K562 (cell line): ENCODE data around the gene NUP210. TPM values are rescaled to one million over a fixed set of nuclear protein-coding genes. Genes with fewer than 3 reads are reported as not detected.
A peak's percentile ranks its signal among the peaks of the same experiment; 100 is the strongest.

Experiments used
- CHD1 ChIP-seq: fragments of 200-600 bp; sonication (generic); IDR thresholded peaks from one replicate; pipeline ENCODE4 v1.6.1; 2012; ENCODE audit warnings: mild to moderate bottlenecking, moderate library complexity, low read length, inconsistent platforms
- E2F3 ChIP-seq: fragments of 250-450 bp; sonication (Bioruptor Pico); IDR thresholded peaks from 2 replicates; pipeline ENCODE4 v1.4.0; 2020; ENCODE audit warnings: mild to moderate bottlenecking
- EHMT2 ChIP-seq: fragments of 450-650 bp; IDR thresholded peaks from 2 replicates; pipeline ENCODE4 v1.6.1; 2018; ENCODE audit warnings: antibody characterized with exemption
- ELF4 ChIP-seq: fragments of 450-650 bp; formaldehyde crosslinking; IDR thresholded peaks from 2 replicates; pipeline ENCODE4 v1.4.0; 2022; ENCODE audit warnings: missing genetic modification characterization
- HDAC8 ChIP-seq: fragments of 450-650 bp; IDR thresholded peaks from 2 replicates; pipeline ENCODE4 v1.6.1; 2016; ENCODE audit warnings: mild to moderate bottlenecking, missing genetic modification characterization, moderate library complexity, missing compliant biosample characterization
- MCM7 ChIP-seq, 2 experiments: fragments of 450-650 bp; IDR thresholded peaks; 2 replicates each; pipeline ENCODE4 v1.6.1; 2016 to 2018
- MTA2 ChIP-seq: fragments of 450-650 bp; IDR thresholded peaks from 2 replicates; pipeline ENCODE4 v1.6.1; 2016; ENCODE audit warnings: low read depth
- SMARCB1 ChIP-seq: IDR thresholded peaks from 2 replicates; pipeline ENCODE4 v1.6.1; 2011; ENCODE audit warnings: improper control_type of control experiment, low read depth; ENCODE audit not compliant: insufficient read length
- SPI1 ChIP-seq: IDR thresholded peaks from 2 replicates; pipeline ENCODE4 v1.6.1; 2011; ENCODE audit warnings: low read depth, low read length, control low read depth, borderline replicate concordance
- TCF7 ChIP-seq: sonication (generic); IDR thresholded peaks from 2 replicates; pipeline ENCODE4 v1.6.1; 2016; ENCODE audit warnings: antibody characterized with exemption, borderline replicate concordance
- U2AF2 ChIP-seq: fragments of 200-400 bp; formaldehyde crosslinking; optimal IDR thresholded peaks from 2 replicates; pipeline ENCODE3; 2017; ENCODE audit warnings: low read depth, mild to moderate bottlenecking, low read length
- ZFP1 ChIP-seq: fragments of 450-650 bp; formaldehyde crosslinking; IDR thresholded peaks from 2 replicates; pipeline ENCODE4 v1.4.0; 2020; ENCODE audit warnings: mild to moderate bottlenecking, mixed read lengths
- ZKSCAN3 ChIP-seq: fragments of 250-450 bp; sonication (Bioruptor Pico); IDR thresholded peaks from 2 replicates; pipeline ENCODE4 v1.4.0; 2020
- ZNF551 ChIP-seq: fragments of 250-450 bp; sonication (Bioruptor Pico); IDR thresholded peaks from 2 replicates; pipeline ENCODE4 v1.5.0; 2021; ENCODE audit warnings: mild to moderate bottlenecking, moderate library complexity
- polyA plus RNA-seq, 8 experiments: library from polyadenylated mRNA; depleted of rRNA in 4 of 8; stranded (reverse) in 5 of 8; unstranded in 3 of 8; fragments of >200 nt; fragmentation: Nextera tagmentation in 2 of 8; fragmentation: Illumina TruSeq in 1 of 8; extraction: Ambion mirVana in 2 of 8; extraction: Trizol in 1 of 8; gene quantifications; 2 replicates each; pipeline versions ENCODE4 v1.2.1 to v1.2.3, GENCODE V29; 2011 to 2014; ENCODE audit warnings: inconsistent platforms in 1 of 8, missing spikeins in 1 of 8
- total RNA-seq, 7 experiments: library from RNA; depleted of rRNA in 6 of 7; stranded (reverse); fragments of >200 nt in 6 of 7; fragmentation: Illumina TruSeq in 2 of 7; extraction: Trizol in 2 of 7; gene quantifications; 2 replicates each; pipeline versions ENCODE4 v1.2.1 to v1.2.3, GENCODE V29; 2011 to 2021; ENCODE audit warnings: low replicate concordance in 1 of 7
- TF ChIP-seq, protein P1 (sequence below): fragments of 150-350 bp; IDR thresholded peaks from 2 replicates; pipeline ENCODE4 v1.6.1; 2014; ENCODE audit warnings: low read depth, mild to moderate bottlenecking, low read length, borderline replicate concordance
- TF ChIP-seq, protein P2 (sequence below): fragments of 450-650 bp; IDR thresholded peaks from 2 replicates; pipeline ENCODE4 v1.7.1; 2018; ENCODE audit warnings: mild to moderate bottlenecking, low read depth; ENCODE audit not compliant: partially characterized antibody
- TF ChIP-seq, protein P3 (sequence below): fragments of 250-450 bp; sonication (Bioruptor Pico); IDR thresholded peaks from 2 replicates; pipeline ENCODE4 v1.8.0; 2021; ENCODE audit warnings: borderline replicate concordance, mild to moderate bottlenecking, moderate library complexity; ENCODE audit not compliant: poor library complexity, severe bottlenecking
- TF ChIP-seq, protein P4 (sequence below): sonication (generic); formaldehyde crosslinking; IDR thresholded peaks from 2 replicates; pipeline ENCODE4 v1.5.0; 2020; ENCODE audit warnings: missing genetic modification reagents
- TF ChIP-seq, protein P5 (sequence below): sonication (generic); formaldehyde crosslinking; IDR thresholded peaks from 2 replicates; pipeline ENCODE4 v1.8.1; 2022; ENCODE audit warnings: missing genetic modification reagents

Gene NUP210
- total and polyA plus RNA-seq, 9 of the 15 experiments (the other 6 are each of a cell fraction or from before 2014, with no cell fraction given) = 1.2 to 138 (median 44.0) TPM

DNA sequence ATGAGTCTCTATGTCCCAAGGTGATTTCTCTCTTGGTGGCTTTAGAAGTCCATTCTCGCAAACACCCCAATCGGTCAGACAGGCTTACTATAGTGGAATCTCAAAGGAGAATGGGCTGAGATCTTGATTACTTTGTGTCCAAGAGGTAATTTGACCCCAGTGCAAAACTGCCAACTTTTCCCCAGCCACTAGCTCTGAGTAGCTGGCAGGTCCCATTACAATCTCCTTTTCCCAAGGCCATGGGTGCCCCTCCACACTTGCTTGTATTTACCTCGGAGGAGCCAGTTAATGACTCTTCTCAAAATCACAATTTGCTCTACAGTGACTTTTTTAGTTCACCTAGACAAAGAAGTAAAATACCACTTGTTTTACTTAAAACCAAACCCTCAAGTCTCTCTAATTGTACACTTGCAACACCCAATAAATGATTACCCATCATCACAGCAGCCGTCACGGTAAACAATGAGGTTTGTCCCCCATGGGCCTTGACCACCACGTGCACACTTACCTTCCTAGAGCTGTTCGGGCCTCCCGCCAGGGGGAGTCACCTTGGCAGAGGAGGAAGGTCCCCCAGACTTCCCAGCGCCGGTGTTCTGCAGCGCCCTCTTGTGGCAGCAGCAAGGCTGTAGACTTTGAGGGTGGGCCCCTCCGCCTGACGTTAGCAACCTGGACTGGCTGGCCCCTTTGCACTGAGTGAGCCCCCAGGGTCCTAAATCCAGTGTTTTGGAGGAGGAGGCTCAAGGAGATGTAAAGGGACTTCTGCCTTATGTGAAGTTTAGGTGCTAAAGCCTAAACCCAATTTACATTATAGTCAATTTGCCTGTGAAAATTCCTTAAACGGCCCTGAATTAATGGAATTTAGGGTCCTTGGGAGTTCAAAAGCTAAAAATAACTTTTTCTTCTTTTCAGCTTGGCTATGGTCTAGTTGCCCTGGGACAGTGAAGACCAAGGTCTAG lies 41.3 kb upstream of the NUP210 start (continued):
- TF ChIP-seq E2F3 (CRISPR knock-in tag) (no peak), CHD1 (no peak), EHMT2 (no peak), MTA2 (no peak), ELF4 (no peak), HDAC8 (tag) (no peak), SPI1 (peak; percentile 45; the same call in 1 of the 2 replicates), TCF7 (no peak), ZNF551 (no peak), ZFP1 (CRISPR knock-in tag) (no peak), U2AF2 (no peak), ZKSCAN3 (CRISPR knock-in tag) (no peak), MCM7 (IDR thresholded peaks at IDR 0.05) (no peak), SMARCB1 (no peak)
- TF ChIP-seq, protein P1, sequence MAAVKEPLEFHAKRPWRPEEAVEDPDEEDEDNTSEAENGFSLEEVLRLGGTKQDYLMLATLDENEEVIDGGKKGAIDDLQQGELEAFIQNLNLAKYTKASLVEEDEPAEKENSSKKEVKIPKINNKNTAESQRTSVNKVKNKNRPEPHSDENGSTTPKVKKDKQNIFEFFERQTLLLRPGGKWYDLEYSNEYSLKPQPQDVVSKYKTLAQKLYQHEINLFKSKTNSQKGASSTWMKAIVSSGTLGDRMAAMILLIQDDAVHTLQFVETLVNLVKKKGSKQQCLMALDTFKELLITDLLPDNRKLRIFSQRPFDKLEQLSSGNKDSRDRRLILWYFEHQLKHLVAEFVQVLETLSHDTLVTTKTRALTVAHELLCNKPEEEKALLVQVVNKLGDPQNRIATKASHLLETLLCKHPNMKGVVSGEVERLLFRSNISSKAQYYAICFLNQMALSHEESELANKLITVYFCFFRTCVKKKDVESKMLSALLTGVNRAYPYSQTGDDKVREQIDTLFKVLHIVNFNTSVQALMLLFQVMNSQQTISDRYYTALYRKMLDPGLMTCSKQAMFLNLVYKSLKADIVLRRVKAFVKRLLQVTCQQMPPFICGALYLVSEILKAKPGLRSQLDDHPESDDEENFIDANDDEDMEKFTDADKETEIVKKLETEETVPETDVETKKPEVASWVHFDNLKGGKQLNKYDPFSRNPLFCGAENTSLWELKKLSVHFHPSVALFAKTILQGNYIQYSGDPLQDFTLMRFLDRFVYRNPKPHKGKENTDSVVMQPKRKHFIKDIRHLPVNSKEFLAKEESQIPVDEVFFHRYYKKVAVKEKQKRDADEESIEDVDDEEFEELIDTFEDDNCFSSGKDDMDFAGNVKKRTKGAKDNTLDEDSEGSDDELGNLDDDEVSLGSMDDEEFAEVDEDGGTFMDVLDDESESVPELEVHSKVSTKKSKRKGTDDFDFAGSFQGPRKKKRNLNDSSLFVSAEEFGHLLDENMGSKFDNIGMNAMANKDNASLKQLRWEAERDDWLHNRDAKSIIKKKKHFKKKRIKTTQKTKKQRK = no peak
- TF ChIP-seq, protein P2, sequence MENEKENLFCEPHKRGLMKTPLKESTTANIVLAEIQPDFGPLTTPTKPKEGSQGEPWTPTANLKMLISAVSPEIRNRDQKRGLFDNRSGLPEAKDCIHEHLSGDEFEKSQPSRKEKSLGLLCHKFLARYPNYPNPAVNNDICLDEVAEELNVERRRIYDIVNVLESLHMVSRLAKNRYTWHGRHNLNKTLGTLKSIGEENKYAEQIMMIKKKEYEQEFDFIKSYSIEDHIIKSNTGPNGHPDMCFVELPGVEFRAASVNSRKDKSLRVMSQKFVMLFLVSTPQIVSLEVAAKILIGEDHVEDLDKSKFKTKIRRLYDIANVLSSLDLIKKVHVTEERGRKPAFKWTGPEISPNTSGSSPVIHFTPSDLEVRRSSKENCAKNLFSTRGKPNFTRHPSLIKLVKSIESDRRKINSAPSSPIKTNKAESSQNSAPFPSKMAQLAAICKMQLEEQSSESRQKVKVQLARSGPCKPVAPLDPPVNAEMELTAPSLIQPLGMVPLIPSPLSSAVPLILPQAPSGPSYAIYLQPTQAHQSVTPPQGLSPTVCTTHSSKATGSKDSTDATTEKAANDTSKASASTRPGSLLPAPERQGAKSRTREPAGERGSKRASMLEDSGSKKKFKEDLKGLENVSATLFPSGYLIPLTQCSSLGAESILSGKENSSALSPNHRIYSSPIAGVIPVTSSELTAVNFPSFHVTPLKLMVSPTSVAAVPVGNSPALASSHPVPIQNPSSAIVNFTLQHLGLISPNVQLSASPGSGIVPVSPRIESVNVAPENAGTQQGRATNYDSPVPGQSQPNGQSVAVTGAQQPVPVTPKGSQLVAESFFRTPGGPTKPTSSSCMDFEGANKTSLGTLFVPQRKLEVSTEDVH = no peak
- TF ChIP-seq, protein P3, sequence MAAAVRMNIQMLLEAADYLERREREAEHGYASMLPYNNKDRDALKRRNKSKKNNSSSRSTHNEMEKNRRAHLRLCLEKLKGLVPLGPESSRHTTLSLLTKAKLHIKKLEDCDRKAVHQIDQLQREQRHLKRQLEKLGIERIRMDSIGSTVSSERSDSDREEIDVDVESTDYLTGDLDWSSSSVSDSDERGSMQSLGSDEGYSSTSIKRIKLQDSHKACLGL (CRISPR knock-in tag) = no peak
- TF ChIP-seq, protein P4, sequence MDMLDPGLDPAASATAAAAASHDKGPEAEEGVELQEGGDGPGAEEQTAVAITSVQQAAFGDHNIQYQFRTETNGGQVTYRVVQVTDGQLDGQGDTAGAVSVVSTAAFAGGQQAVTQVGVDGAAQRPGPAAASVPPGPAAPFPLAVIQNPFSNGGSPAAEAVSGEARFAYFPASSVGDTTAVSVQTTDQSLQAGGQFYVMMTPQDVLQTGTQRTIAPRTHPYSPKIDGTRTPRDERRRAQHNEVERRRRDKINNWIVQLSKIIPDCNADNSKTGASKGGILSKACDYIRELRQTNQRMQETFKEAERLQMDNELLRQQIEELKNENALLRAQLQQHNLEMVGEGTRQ (CRISPR knock-in tag) = peak; percentile 34; the same call in 1 of the 2 replicates
- TF ChIP-seq, protein P5, sequence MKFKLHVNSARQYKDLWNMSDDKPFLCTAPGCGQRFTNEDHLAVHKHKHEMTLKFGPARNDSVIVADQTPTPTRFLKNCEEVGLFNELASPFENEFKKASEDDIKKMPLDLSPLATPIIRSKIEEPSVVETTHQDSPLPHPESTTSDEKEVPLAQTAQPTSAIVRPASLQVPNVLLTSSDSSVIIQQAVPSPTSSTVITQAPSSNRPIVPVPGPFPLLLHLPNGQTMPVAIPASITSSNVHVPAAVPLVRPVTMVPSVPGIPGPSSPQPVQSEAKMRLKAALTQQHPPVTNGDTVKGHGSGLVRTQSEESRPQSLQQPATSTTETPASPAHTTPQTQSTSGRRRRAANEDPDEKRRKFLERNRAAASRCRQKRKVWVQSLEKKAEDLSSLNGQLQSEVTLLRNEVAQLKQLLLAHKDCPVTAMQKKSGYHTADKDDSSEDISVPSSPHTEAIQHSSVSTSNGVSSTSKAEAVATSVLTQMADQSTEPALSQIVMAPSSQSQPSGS (CRISPR knock-in tag) = no peak
